ENCODE measurements around the gene MYO16. TPM values are rescaled to one million over a fixed set of nuclear protein-coding genes. Genes with fewer than 3 reads are reported as not detected.

MYO16 gene
- total and polyA plus RNA-seq, 12 donors, result 0.29 to 5.9 (median 1.4) TPM

DNA sequence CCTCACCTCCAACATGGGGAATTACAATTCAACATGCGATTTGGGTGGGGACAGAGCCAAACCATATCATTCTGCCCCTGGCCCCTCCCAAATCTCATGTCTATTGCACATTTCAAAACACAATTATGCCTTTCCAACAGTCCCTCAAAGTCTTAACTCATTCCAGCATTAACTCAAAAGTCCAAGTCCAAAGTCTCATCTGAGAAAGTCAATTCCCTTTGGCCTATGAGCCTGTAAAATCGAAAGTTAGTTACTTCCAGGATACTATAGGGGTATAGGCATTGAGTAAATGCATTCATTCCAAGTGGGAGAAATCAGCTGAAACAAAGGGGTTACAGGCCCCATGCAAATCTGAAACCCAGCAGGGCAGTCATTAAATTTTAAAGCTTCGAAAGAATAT is 598.8 kb downstream of the MYO16 start:
- intact Hi-C loops (cut with DNase I), result no loop called here
- TF ChIP-seq, protein P1, sequence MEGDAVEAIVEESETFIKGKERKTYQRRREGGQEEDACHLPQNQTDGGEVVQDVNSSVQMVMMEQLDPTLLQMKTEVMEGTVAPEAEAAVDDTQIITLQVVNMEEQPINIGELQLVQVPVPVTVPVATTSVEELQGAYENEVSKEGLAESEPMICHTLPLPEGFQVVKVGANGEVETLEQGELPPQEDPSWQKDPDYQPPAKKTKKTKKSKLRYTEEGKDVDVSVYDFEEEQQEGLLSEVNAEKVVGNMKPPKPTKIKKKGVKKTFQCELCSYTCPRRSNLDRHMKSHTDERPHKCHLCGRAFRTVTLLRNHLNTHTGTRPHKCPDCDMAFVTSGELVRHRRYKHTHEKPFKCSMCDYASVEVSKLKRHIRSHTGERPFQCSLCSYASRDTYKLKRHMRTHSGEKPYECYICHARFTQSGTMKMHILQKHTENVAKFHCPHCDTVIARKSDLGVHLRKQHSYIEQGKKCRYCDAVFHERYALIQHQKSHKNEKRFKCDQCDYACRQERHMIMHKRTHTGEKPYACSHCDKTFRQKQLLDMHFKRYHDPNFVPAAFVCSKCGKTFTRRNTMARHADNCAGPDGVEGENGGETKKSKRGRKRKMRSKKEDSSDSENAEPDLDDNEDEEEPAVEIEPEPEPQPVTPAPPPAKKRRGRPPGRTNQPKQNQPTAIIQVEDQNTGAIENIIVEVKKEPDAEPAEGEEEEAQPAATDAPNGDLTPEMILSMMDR (IDR thresholded peaks at IDR 0.05), result no peak

DNA sequence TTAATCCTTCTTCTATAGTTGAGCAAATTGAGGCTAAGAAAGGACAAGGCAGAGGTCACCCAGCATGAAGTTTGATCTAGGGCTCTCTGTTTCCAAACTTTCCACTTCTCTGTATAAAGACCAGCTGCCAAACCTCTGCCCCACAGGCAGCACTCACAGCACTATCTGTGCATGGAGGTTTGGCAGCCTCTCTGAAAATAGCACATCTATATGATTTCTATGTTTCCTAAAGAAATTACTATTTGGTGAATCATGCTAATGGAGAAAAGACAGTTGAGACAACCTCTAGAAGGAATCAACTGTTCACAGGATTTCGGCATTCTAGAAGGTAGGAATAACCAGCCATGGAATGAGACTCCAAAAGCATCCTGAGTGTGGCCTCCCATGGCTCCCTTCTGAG is 602.5 kb downstream of the MYO16 start:
- TF ChIP-seq, protein P1 (IDR thresholded peaks at IDR 0.05), result no peak
- 84 to 94% methylated on average over 1 of the region's 1 CpG for WGBS, 2 donors
- intact Hi-C loops (cut with DNase I), result no loop called here

More for the DNA sequence above, 598.8 kb downstream of the MYO16 start:
- Histone ChIP-seq H3K27me3 (no peaks in the 10 kb centered on the region), H3K4me1 (no peaks in the 10 kb centered on the region), H3K27ac (no peak overlapping the region), H3K9me3 (peaks cover 0 to 16% (median 3%) of the 10 kb centered on the region in 11 donors), H3K36me3 (no peaks in the 10 kb centered on the region), H3K4me3 (no peak overlapping the region)
- DNase-seq (no peak), ATAC-seq (no peak)
- WGBS, 2 donors, result 86 to 90% methylated on average over 3 of the region's 3 CpGs

DNA sequence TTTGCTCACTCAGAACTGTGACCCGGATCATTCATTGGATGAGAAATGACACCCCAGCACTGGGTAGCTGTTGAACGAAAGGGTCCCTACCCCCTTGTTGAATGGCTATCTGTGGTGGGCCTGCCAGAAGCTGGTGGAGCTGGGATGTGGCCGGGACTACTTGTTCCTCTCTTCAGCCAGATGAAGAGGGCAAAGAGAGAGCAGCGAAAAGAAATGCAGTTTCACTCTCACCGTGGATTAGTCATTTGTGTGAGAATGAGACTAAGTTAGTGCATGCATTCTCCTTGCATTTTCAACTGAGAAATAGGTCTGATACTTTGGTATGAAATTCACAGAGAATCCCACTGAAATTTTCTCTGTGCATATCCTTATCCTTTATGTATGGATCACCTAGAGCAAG is 603.9 kb downstream of the MYO16 start:
- Histone ChIP-seq H3K4me1 (no peaks in the 10 kb centered on the region), H3K36me3 (no peaks in the 10 kb centered on the region), H3K27ac (no peak overlapping the region), H3K27me3 (no peaks in the 10 kb centered on the region), H3K4me3 (no peak overlapping the region), H3K9me3 (peaks cover 0 to 3% (median 0%) of the 10 kb centered on the region in 11 donors)
- intact Hi-C loops (cut with DNase I), result no loop called here
- 70 to 81% methylated on average over 5 of the region's 5 CpGs for WGBS, 2 donors
- TF ChIP-seq, protein P1 (IDR thresholded peaks at IDR 0.05), result no peak
- no peak for ATAC-seq
- DNase-seq, result no peak

More for the DNA sequence above, 602.5 kb downstream of the MYO16 start:
- Histone ChIP-seq H3K9me3 (peaks cover 0 to 3% (median 0%) of the 10 kb centered on the region in 11 donors), H3K36me3 (no peaks in the 10 kb centered on the region), H3K4me1 (no peaks in the 10 kb centered on the region), H3K4me3 (no peak overlapping the region), H3K27me3 (no peaks in the 10 kb centered on the region), H3K27ac (no peak overlapping the region)
- ATAC-seq (no peak), DNase-seq (no peak)

DNA sequence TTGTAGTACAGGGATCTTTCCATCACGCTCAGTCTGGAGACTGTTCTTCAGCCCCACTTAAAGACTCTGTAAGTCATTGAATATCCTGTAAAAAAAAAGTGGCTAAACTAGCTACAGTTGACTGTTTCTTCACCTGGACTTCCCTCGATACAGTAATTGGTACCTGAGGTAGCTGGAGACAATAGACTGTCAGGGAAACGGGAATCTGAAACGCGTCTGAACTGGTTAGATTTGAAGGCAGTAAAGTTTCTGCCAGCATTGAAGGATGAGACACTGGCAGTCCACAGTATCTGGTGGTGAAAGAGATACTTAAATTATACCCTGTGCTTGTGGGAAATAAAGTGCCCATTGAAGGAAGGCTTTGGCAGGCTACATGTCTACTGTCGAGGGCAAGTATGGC is 606.5 kb downstream of the MYO16 start:
- DNase-seq (no peak), ATAC-seq (no peak)
- Histone ChIP-seq H3K9me3 (no peaks in the 10 kb centered on the region), H3K27me3 (no peaks in the 10 kb centered on the region), H3K27ac (no peak overlapping the region), H3K36me3 (no peaks in the 10 kb centered on the region), H3K4me3 (no peak overlapping the region), H3K4me1 (no peaks in the 10 kb centered on the region)
- intact Hi-C loops (cut with DNase I), result no loop called here
- WGBS, 2 donors, result 65 to 69% methylated on average over 6 of the region's 6 CpGs
- TF ChIP-seq, protein P1 (IDR thresholded peaks at IDR 0.05), result no peak
